Measurements from ENCODE around the gene COA1. TPM values are rescaled to one million over a fixed set of nuclear protein-coding genes. Genes with fewer than 3 reads are reported as not detected.
A peak's percentile ranks its signal among the peaks of the same experiment; 100 is the strongest.

COA1 gene
- total RNA-seq, 6 experiments from 2014 or later = 52.5 to 61.5 (median 57.3) TPM

DNA sequence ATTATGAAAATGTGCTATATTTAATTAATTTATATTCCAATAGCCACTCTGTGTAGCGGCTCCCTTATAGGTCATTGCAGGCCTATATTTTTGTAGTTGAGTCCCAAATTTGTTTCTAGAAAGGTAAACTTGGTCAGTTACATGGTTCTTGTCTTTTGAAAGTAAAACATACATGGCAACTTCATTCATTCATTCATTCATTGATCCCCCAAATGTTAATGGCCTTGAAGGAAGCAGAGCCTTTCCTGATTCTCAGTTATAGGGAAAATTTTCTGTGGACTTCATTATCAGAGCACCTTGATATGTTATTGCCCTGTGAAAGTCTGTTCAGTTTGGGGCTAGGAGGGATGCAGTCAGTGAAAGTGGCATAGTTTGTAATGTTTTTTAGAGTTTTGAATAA is 32.1 kb upstream of the COA1 start:
- H3K9me3 Mint-ChIP-seq = no peaks in the 10 kb centered on the region
- H3K4me1 Mint-ChIP-seq (ENCODE audit: low read depth) = peaks cover 61% of the 10 kb centered on the region
- DNase-seq = no peak
- H3K4me3 Mint-ChIP-seq = no peak overlapping the region
- H3K27me3 Mint-ChIP-seq (ENCODE audit: insufficient read depth) = no peaks in the 10 kb centered on the region
- no peak overlapping the region for H3K27ac Mint-ChIP-seq
- no peaks in the 10 kb centered on the region for H3K36me3 Mint-ChIP-seq (ENCODE audit: low read depth)
- TF ChIP-seq CTCF (IDR thresholded peaks at IDR 0.05) = no peak

GRCh38 chr7:43760861-43761260 is 31.5 kb upstream of the COA1 start:
- no peak overlapping the region for H3K27ac Mint-ChIP-seq
- no peak for TF ChIP-seq CTCF (IDR thresholded peaks at IDR 0.05)
- DNase-seq = no peak
- peaks cover 66% of the 10 kb centered on the region for H3K4me1 Mint-ChIP-seq (ENCODE audit: low read depth)
- no peaks in the 10 kb centered on the region for H3K36me3 Mint-ChIP-seq (ENCODE audit: low read depth)
- H3K9me3 Mint-ChIP-seq = no peaks in the 10 kb centered on the region
- no peak overlapping the region for H3K4me3 Mint-ChIP-seq
- no peaks in the 10 kb centered on the region for H3K27me3 Mint-ChIP-seq (ENCODE audit: insufficient read depth)

DNA sequence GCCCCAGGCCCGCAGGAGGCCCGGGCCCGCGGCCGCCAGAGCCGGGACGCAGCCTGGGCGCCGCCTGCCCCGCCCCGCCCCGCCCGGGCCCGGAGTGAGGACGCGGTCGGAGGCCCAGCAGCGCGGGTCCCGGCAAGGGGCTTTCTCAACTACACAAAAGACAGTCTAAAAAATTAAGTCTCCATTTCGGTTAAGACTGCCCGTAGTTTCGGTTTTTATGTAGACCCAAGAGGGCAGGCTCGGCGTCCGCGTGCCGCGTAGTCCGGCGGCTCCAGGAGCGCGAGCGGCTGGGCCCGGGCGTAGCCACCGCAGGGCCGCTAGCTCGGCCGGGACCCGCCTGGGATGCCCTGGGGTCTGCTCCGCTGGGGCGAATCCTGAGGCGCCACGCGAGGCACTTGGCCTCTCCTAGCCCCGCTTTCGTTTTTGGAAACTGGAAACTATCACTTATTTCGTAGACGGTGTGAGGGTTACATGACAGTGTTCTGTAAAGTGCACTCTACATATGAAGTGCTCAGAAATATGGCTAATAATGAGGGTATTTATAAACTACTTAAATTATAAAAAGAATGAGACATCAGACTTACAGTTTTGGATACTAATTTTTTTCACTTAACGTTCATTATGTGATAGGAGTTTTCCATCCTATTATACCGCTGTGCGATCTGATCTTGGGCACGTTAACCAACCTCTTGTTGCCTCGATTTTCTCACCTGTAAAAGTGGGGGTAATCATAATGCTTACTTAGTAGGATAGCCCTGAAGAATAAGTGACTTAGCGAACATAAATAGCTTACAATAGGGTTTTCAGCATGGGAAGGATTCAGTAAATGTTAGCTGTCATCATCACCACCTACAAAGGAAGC is 29.7 kb upstream of the COA1 start:
- Mint-ChIP-seq H3K27me3 (ENCODE audit: insufficient read depth) (no peaks in the 10 kb centered on the region), H3K27ac (peak overlapping the region; percentile 51), H3K4me3 (peak overlapping the region; percentile 88), H3K9me3 (no peaks in the 10 kb centered on the region), H3K4me1 (ENCODE audit: low read depth) (peaks cover 51% of the 10 kb centered on the region), H3K36me3 (ENCODE audit: low read depth) (no peaks in the 10 kb centered on the region)
- no peak for TF ChIP-seq CTCF (IDR thresholded peaks at IDR 0.05)
- no peak for DNase-seq

DNA sequence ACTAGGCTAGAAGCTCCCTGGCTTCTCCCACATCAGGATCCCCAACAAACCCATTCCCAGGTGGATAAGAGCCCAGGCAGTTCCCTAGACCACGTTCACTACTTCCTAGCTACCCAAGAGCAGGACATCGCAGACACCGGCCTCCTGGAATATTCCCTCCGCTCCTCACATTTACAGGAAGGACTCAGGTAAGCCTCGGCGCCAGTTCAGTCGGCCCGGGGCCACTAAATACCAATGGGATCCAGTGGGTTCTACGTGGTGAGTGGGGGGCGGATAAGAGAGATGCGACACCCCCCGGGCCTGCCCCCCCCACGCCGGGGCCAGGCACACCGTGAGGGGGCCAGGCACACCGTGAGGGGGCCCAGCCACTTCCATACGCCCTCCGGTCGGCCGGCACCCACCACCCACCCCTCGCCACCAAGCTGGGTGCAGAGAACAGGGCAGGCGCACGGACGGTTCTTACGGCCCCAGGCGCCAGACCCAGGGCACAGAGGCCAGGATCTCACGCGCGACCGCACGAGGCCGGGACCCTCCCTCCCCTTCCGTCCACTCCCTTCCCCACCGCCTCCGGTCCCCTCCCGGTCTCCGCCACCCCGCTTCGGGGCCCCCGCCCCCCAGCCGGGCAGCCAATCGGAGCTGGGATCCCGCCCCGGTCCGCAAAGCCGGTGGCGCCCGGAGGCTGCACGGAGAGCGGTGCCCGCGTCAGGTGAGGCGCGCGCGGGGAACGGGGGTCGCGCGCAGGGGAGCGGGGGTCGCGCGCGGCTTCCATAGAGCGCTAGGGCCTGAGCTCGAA is 28.9 kb upstream of the COA1 start, which contains the start of gene BLVRA:
TSS of gene BLVRA (plus strand) at position 652 of the 793 bp plus-strand sequence. CDS start 12,479 bp downstream, outside the sequence.
- DNase-seq = no peak
- no peaks in the 10 kb centered on the region for H3K36me3 Mint-ChIP-seq (ENCODE audit: low read depth)
- no peaks in the 10 kb centered on the region for H3K9me3 Mint-ChIP-seq
- H3K27ac Mint-ChIP-seq = peak within 1 kb of the TSS; percentile 51
- H3K27me3 Mint-ChIP-seq (ENCODE audit: insufficient read depth) = 0 out of 2 replicates have a peak, but pooled peaks cover 7% of the 10 kb centered on the region
- peak within 1 kb of the TSS; percentile 88 for H3K4me3 Mint-ChIP-seq
- TF ChIP-seq CTCF (IDR thresholded peaks at IDR 0.05) = no peak
- peaks cover 42% of the 10 kb centered on the region for H3K4me1 Mint-ChIP-seq (ENCODE audit: low read depth)

- H3K4me1 Mint-ChIP-seq (ENCODE audit: low read depth) = peaks cover 35% of the 10 kb centered on the region
- peak overlapping the region; percentile 48 for H3K4me3 Mint-ChIP-seq
- no peaks in the 10 kb centered on the region for H3K9me3 Mint-ChIP-seq
- DNase-seq = no peak
- no peaks in the 10 kb centered on the region for H3K36me3 Mint-ChIP-seq (ENCODE audit: low read depth)
- peaks cover 9% of the 10 kb centered on the region; the same call in 1 of the 2 replicates for H3K27me3 Mint-ChIP-seq (ENCODE audit: insufficient read depth)
- H3K27ac Mint-ChIP-seq = peak overlapping the region; percentile 68
- no peak for TF ChIP-seq CTCF (IDR thresholded peaks at IDR 0.05)
These were observed 27.9 kb upstream of the COA1 start for GRCh38 chr7:43757073-43757720.
